Activated CD4-positive, alpha-beta T cell treated with anti-CD3 and anti-CD28 coated beads, Interleukin-2, amount 10 ng/mL, durations not matched to agents 7 days and 5 days (primary cell): Measurements from ENCODE around the gene ENAH. TPM values are rescaled to one million over a fixed set of nuclear protein-coding genes. Genes with fewer than 3 reads are reported as not detected.

Experiments used
- CTCF ChIA-PET: fragments of 350-600 bp; sonication (Branson Sonifier 250); formaldehyde crosslinking; loops from one replicate; lab custom pipeline; 2021; ENCODE audit warnings: antibody characterized with exemption; lab: Charles Lee
- POLR2A ChIA-PET: fragments of 350-600 bp; sonication (Branson Sonifier 250); formaldehyde crosslinking; loops from one replicate; lab custom pipeline; 2021; ENCODE audit warnings: antibody characterized with exemption; lab: Charles Lee
- DNase-seq: peaks from one replicate; pipeline ENCODE4 v3.0.0-alpha.2; 2020
- H3K27ac Mint-ChIP-seq: one replicate; pipeline ENCODE4 v1.8.0; 2021; ENCODE audit warnings: mild to moderate bottlenecking, moderate library complexity, mixed read lengths
- H3K27me3 Mint-ChIP-seq: one replicate; pipeline ENCODE4 v1.8.0; 2021; ENCODE audit warnings: mixed read lengths
- H3K36me3 Mint-ChIP-seq: one replicate; pipeline ENCODE4 v1.8.0; 2021; ENCODE audit warnings: low read depth, mixed read lengths
- H3K4me1 Mint-ChIP-seq: one replicate; pipeline ENCODE4 v1.8.0; 2021; ENCODE audit warnings: mixed read lengths
- H3K4me3 Mint-ChIP-seq: one replicate; pipeline ENCODE4 v1.8.0; 2021; ENCODE audit warnings: mild to moderate bottlenecking, moderate library complexity, mixed read lengths
- H3K9me3 Mint-ChIP-seq: one replicate; pipeline ENCODE4 v1.8.0; 2021; ENCODE audit warnings: mixed read lengths
- total RNA-seq, 2 experiments: library from RNA; stranded (reverse); gene quantifications; one replicate each; pipeline ENCODE4 v1.2.3, GENCODE V29; 2021

The ENAH gene
- total RNA-seq, 2 experiments from 2014 or later = not detected

DNA sequence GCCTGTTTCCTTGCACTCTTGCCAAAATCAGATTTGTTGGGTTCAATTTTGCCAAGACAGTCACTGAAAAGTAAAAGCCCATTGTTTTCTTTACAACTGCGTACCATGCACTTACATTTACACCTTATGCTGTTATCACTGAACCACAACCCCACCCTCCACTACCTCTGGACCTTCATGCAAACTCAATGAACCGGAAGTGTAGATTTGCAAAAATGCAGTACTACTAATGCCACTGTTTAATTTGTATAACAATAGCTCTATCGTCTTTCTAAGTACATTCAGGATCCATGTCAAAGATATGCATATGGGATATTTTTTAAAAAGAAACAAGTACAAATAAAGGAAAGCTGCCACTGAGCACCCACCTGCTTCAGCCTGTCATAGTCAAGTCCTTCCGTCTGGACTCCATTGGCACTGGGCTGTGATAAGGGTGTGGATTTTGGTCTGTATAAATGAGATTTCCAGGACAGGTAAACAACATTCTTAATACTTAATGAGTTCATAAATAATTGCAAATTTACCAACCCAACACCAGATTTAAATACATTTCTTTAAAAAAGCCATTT is 152.2 kb downstream of the ENAH start:
- DNase-seq = no peak
- peaks cover 15% of the 10 kb centered on the region for H3K27me3 Mint-ChIP-seq
- no peak overlapping the region for H3K4me3 Mint-ChIP-seq
- H3K27ac Mint-ChIP-seq = no peak overlapping the region
- ChIA-PET CTCF (interaction anchor here (0.6 kb wide), 1 partner anchor 21 kb away, joined by 3 read pairs; no protein-coding TSS in a partner anchor), POLR2A (no interaction called here)
- H3K36me3 Mint-ChIP-seq = no peaks in the 10 kb centered on the region
- peaks cover 6% of the 10 kb centered on the region for H3K4me1 Mint-ChIP-seq
- H3K9me3 Mint-ChIP-seq = no peaks in the 10 kb centered on the region

GRCh38 chr1:225498549-225499136 is 154.3 kb downstream of the ENAH start:
- Mint-ChIP-seq H3K36me3 (no peaks in the 10 kb centered on the region), H3K27me3 (peaks cover 12% of the 10 kb centered on the region), H3K9me3 (no peaks in the 10 kb centered on the region), H3K4me1 (peaks cover 6% of the 10 kb centered on the region), H3K4me3 (no peak overlapping the region), H3K27ac (no peak overlapping the region)
- POLR2A ChIA-PET = no interaction called here
- CTCF ChIA-PET = interaction anchor here (0.6 kb wide), 1 partner anchor 8 kb away, joined by 4 read pairs; no protein-coding TSS in a partner anchor
- no peak for DNase-seq

- POLR2A ChIA-PET = no interaction called here
- DNase-seq = no peak
- no peaks in the 10 kb centered on the region for H3K36me3 Mint-ChIP-seq
- peaks cover 7% of the 10 kb centered on the region for H3K27me3 Mint-ChIP-seq
- H3K9me3 Mint-ChIP-seq = no peaks in the 10 kb centered on the region
- H3K27ac Mint-ChIP-seq = no peak overlapping the region
- CTCF ChIA-PET = no interaction called here
- H3K4me1 Mint-ChIP-seq = peaks cover 6% of the 10 kb centered on the region
- no peak overlapping the region for H3K4me3 Mint-ChIP-seq
These were observed 158.0 kb downstream of the ENAH start for GRCh38 chr1:225494789-225495359.

- no peak for DNase-seq
- Mint-ChIP-seq H3K27me3 (peaks cover 4% of the 10 kb centered on the region), H3K4me3 (no peak overlapping the region), H3K27ac (no peak overlapping the region), H3K9me3 (no peaks in the 10 kb centered on the region), H3K4me1 (peaks cover 6% of the 10 kb centered on the region), H3K36me3 (no peaks in the 10 kb centered on the region)
- ChIA-PET CTCF (interaction anchor here (0.8 kb wide), 1 partner anchor 15 kb away, joined by 3 read pairs; no protein-coding TSS in a partner anchor), POLR2A (no interaction called here)
These were observed 159.2 kb downstream of the ENAH start for GRCh38 chr1:225493591-225494246.

GRCh38 chr1:225488676-225489075 is 164.2 kb downstream of the ENAH start:
- Mint-ChIP-seq H3K27ac (no peak overlapping the region), H3K4me3 (no peak overlapping the region), H3K4me1 (no peaks in the 10 kb centered on the region), H3K27me3 (peaks cover 4% of the 10 kb centered on the region), H3K36me3 (no peaks in the 10 kb centered on the region), H3K9me3 (no peaks in the 10 kb centered on the region)
- DNase-seq = no peak
- ChIA-PET CTCF (no interaction called here), POLR2A (no interaction called here)

DNA sequence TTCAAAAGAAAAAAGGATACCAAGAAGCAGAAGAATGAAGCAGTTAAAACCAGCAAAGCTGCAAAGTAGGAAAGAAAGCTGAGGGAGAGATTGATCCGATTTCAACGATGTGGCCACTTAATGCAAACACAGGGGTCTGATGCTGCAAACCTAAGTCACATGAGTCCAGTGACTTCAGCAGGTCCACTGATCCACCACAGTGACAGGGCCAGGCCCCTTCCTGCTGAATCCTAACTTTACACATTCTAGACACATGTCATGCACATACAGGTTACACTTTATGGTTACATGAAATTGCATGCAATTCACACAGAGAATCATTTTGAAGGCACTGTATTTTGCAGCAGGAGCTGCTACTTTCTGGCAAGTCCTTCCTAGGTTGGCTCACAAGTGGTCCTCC is 166.1 kb downstream of the ENAH start:
- Mint-ChIP-seq H3K27ac (no peak overlapping the region), H3K4me3 (no peak overlapping the region), H3K27me3 (peaks cover 5% of the 10 kb centered on the region), H3K9me3 (no peaks in the 10 kb centered on the region), H3K36me3 (no peaks in the 10 kb centered on the region), H3K4me1 (no peaks in the 10 kb centered on the region)
- ChIA-PET CTCF (interaction anchor here (4.2 kb wide), 1 partner anchor 11 kb away, joined by 31 read pairs; no protein-coding TSS in a partner anchor), POLR2A (interaction anchor here (0.7 kb wide), 1 partner anchor 18 kb away, joined by 3 read pairs; no protein-coding TSS in a partner anchor)
- DNase-seq = no peak

DNA sequence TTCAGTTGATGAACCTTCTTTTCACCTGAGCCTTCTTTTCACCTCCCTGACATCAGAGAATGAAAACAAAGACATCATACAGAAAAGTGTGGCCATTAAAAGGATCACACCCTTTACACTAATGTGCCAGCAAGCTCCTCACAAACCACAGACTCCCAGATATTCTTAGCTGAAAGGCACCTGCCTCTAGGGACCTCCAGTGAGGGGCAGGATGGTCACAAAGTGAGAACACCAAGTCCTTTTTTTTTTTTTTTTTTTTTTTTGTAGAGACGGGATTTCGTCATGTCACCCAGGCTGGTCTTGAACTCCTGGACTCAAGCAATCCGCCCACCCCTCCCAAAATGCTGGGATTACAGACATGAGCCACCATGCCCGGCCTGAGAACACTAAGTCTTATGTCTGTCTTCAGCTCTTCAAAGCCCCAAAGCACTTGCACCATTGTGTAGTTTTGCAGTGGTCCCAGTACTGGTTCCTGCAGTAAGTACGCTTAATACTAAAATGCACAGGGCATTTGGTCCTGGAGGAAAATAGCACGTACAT is 166.9 kb downstream of the ENAH start:
- Mint-ChIP-seq H3K36me3 (no peaks in the 10 kb centered on the region), H3K4me1 (no peaks in the 10 kb centered on the region), H3K4me3 (no peak overlapping the region), H3K27me3 (peaks cover 7% of the 10 kb centered on the region), H3K27ac (no peak overlapping the region), H3K9me3 (no peaks in the 10 kb centered on the region)
- ChIA-PET POLR2A (interaction anchor here (0.7 kb wide), 1 partner anchor 19 kb away, joined by 3 read pairs; no protein-coding TSS in a partner anchor), CTCF (interaction anchor here (1.0 to 4.2 kb wide), 3 partner anchors 10 to 458 kb away, joined by 3 to 31 read pairs (median 4); no protein-coding TSS in a partner anchor)
- DNase-seq = no peak

DNA sequence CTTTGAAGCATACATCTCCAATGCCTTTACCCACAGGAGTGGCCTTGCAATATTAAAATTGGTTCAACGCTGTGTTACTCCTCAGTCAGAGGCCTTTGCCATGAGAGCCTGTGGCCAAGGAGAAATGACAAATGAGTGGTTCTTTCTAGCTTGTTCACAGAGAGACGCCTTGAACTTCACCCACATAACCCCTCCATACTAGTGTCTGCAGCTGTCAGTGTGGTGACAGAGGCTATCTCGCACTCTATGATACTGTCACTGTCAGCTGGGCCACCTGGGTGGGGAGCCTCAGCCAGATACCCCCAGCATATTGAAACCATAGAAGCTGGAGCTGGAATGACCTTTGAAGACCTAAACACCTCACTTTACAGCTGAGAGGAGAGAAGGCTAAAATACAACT is 167.7 kb downstream of the ENAH start:
- Mint-ChIP-seq H3K27me3 (peaks cover 7% of the 10 kb centered on the region), H3K9me3 (no peaks in the 10 kb centered on the region), H3K4me1 (peaks cover 4% of the 10 kb centered on the region), H3K27ac (no peak overlapping the region), H3K36me3 (no peaks in the 10 kb centered on the region), H3K4me3 (no peak overlapping the region)
- no peak for DNase-seq
- ChIA-PET POLR2A (no interaction called here), CTCF (interaction anchor here (0.6 to 4.2 kb wide), 5 partner anchors 10 to 542 kb away, joined by 3 to 31 read pairs (median 3); no protein-coding TSS in a partner anchor)

- Mint-ChIP-seq H3K4me1 (peaks cover 5% of the 10 kb centered on the region), H3K27ac (no peak overlapping the region), H3K9me3 (no peaks in the 10 kb centered on the region), H3K36me3 (no peaks in the 10 kb centered on the region), H3K27me3 (peaks cover 5% of the 10 kb centered on the region), H3K4me3 (no peak overlapping the region)
- ChIA-PET CTCF (interaction anchor here (0.5 to 4.2 kb wide), 3 partner anchors 9 to 616 kb away, joined by 3 to 31 read pairs (median 3); no protein-coding TSS in a partner anchor), POLR2A (no interaction called here)
- no peak for DNase-seq
These were observed 168.2 kb downstream of the ENAH start for GRCh38 chr1:225484657-225485214.

- CTCF ChIA-PET = interaction anchor here (0.5 to 4.2 kb wide), 3 partner anchors 8 to 617 kb away, joined by 3 to 31 read pairs (median 3); no protein-coding TSS in a partner anchor
- Mint-ChIP-seq H3K27me3 (peaks cover 5% of the 10 kb centered on the region), H3K4me1 (peaks cover 6% of the 10 kb centered on the region), H3K27ac (no peak overlapping the region), H3K9me3 (no peaks in the 10 kb centered on the region), H3K4me3 (no peak overlapping the region), H3K36me3 (no peaks in the 10 kb centered on the region)
- POLR2A ChIA-PET = no interaction called here
- no peak for DNase-seq
These were observed 168.9 kb downstream of the ENAH start for GRCh38 chr1:225483818-225484656.

GRCh38 chr1:225482421-225482950 is 170.4 kb downstream of the ENAH start:
- no peaks in the 10 kb centered on the region for H3K9me3 Mint-ChIP-seq
- H3K4me3 Mint-ChIP-seq = no peak overlapping the region
- ChIA-PET CTCF (interaction anchor here (0.6 to 2.8 kb wide), 5 partner anchors 11 to 295 kb away, joined by 3 to 10 read pairs (median 4); partner anchors contain the start of gene SRP9), POLR2A (no interaction called here)
- H3K27me3 Mint-ChIP-seq = peaks cover 5% of the 10 kb centered on the region
- H3K27ac Mint-ChIP-seq = no peak overlapping the region
- peaks cover 17% of the 10 kb centered on the region for H3K4me1 Mint-ChIP-seq
- no peak for DNase-seq
- H3K36me3 Mint-ChIP-seq = no peaks in the 10 kb centered on the region
